Measurements from ENCODE around the gene PRKCE.

The PRKCE gene

GRCh38 chr2:46174345-46175170 lies 523.1 kb downstream of the PRKCE start:
- DNase-seq = no peak
- H2AK5ac ChIP-seq (ENCODE audit: low read length) = no peak overlapping the region
- no peak overlapping the region for H2BK5ac ChIP-seq (ENCODE audit: low read length)
- no peak overlapping the region for H3K9ac ChIP-seq (ENCODE audit: low read length)
- no peak overlapping the region for H3K4me2 ChIP-seq (ENCODE audit: low read length)
- no peak overlapping the region for H4K8ac ChIP-seq (ENCODE audit: low read depth, low read length)
- no peak overlapping the region for H3K4ac ChIP-seq (ENCODE audit: low read depth, low read length)
- no peaks in the 10 kb centered on the region for H3K36me3 ChIP-seq (ENCODE audit: control insufficient read depth, insufficient read depth, low read length)
- H3K79me1 ChIP-seq (ENCODE audit: low read length) = no peaks in the 10 kb centered on the region
- H3K18ac ChIP-seq (ENCODE audit: low read length) = no peak overlapping the region
- H3K79me2 ChIP-seq (ENCODE audit: control insufficient read depth, insufficient read depth, low read length) = no peaks in the 10 kb centered on the region
- H2BK120ac ChIP-seq (ENCODE audit: low read depth, low read length) = no peak overlapping the region
- H2BK15ac ChIP-seq (replicated peaks; ENCODE audit: low read depth) = no peak overlapping the region
- no peak overlapping the region for H3K27ac ChIP-seq (ENCODE audit: low read depth, low read length)
- no CpG with 5 or more reads among the region's 14 CpGs for WGBS (ENCODE audit: extremely low coverage, insufficient coverage, low lambda C conversion rate)
- H3K4me3 ChIP-seq (ENCODE audit: low read length) = no peak overlapping the region
- H3K4me1 ChIP-seq (ENCODE audit: control insufficient read depth, low read depth, low read length) = peaks cover 2% of the 10 kb centered on the region
- no peak overlapping the region for H3K23ac ChIP-seq (ENCODE audit: low read length)
- H3K27me3 ChIP-seq (ENCODE audit: insufficient read depth, low read length, poor library complexity) = no peaks in the 10 kb centered on the region
- no peak overlapping the region for H3K56ac ChIP-seq (ENCODE audit: low read length)
- no peak overlapping the region for H4K5ac ChIP-seq (ENCODE audit: low read length)

- no peak overlapping the region for H3K18ac ChIP-seq (ENCODE audit: low read length)
- no peaks in the 10 kb centered on the region for H3K79me2 ChIP-seq (ENCODE audit: control insufficient read depth, insufficient read depth, low read length)
- H3K4me2 ChIP-seq (ENCODE audit: low read length) = no peak overlapping the region
- H3K56ac ChIP-seq (ENCODE audit: low read length) = no peak overlapping the region
- no peak overlapping the region for H2BK5ac ChIP-seq (ENCODE audit: low read length)
- no peak overlapping the region for H4K8ac ChIP-seq (ENCODE audit: low read depth, low read length)
- no peak overlapping the region for H3K4ac ChIP-seq (ENCODE audit: low read depth, low read length)
- no peak for DNase-seq
- no peak overlapping the region for H2BK15ac ChIP-seq (replicated peaks; ENCODE audit: low read depth)
- H3K79me1 ChIP-seq (ENCODE audit: low read length) = no peaks in the 10 kb centered on the region
- WGBS (ENCODE audit: extremely low coverage, insufficient coverage, low lambda C conversion rate) = no CpG with 5 or more reads among the region's 4 CpGs
- no peak overlapping the region for H3K9ac ChIP-seq (ENCODE audit: low read length)
- H3K4me1 ChIP-seq (ENCODE audit: control insufficient read depth, low read depth, low read length) = peaks cover 2% of the 10 kb centered on the region
- no peak overlapping the region for H3K23ac ChIP-seq (ENCODE audit: low read length)
- H2AK5ac ChIP-seq (ENCODE audit: low read length) = no peak overlapping the region
- no peak overlapping the region for H3K4me3 ChIP-seq (ENCODE audit: low read length)
- no peak overlapping the region for H4K5ac ChIP-seq (ENCODE audit: low read length)
- H2BK120ac ChIP-seq (ENCODE audit: low read depth, low read length) = no peak overlapping the region
- H3K27me3 ChIP-seq (ENCODE audit: insufficient read depth, low read length, poor library complexity) = no peaks in the 10 kb centered on the region
- H3K36me3 ChIP-seq (ENCODE audit: control insufficient read depth, insufficient read depth, low read length) = no peaks in the 10 kb centered on the region
- H3K27ac ChIP-seq (ENCODE audit: low read depth, low read length) = no peak overlapping the region
These were observed 523.9 kb downstream of the PRKCE start for GRCh38 chr2:46175419-46175818.

- H3K4me3 ChIP-seq (ENCODE audit: low read length) = no peak overlapping the region
- H3K18ac ChIP-seq (ENCODE audit: low read length) = no peak overlapping the region
- H2BK120ac ChIP-seq (ENCODE audit: low read depth, low read length) = no peak overlapping the region
- no peaks in the 10 kb centered on the region for H3K79me2 ChIP-seq (ENCODE audit: control insufficient read depth, insufficient read depth, low read length)
- H3K27ac ChIP-seq (ENCODE audit: low read depth, low read length) = no peak overlapping the region
- peaks cover 2% of the 10 kb centered on the region for H3K4me1 ChIP-seq (ENCODE audit: control insufficient read depth, low read depth, low read length)
- no CpG with 5 or more reads among the region's 6 CpGs for WGBS (ENCODE audit: extremely low coverage, insufficient coverage, low lambda C conversion rate)
- no peaks in the 10 kb centered on the region for H3K27me3 ChIP-seq (ENCODE audit: insufficient read depth, low read length, poor library complexity)
- H3K79me1 ChIP-seq (ENCODE audit: low read length) = no peaks in the 10 kb centered on the region
- no peak overlapping the region for H2BK5ac ChIP-seq (ENCODE audit: low read length)
- no peak overlapping the region for H3K4ac ChIP-seq (ENCODE audit: low read depth, low read length)
- no peak overlapping the region for H4K5ac ChIP-seq (ENCODE audit: low read length)
- DNase-seq = no peak
- H3K4me2 ChIP-seq (ENCODE audit: low read length) = no peak overlapping the region
- no peaks in the 10 kb centered on the region for H3K36me3 ChIP-seq (ENCODE audit: control insufficient read depth, insufficient read depth, low read length)
- H2BK15ac ChIP-seq (replicated peaks; ENCODE audit: low read depth) = no peak overlapping the region
- no peak overlapping the region for H2AK5ac ChIP-seq (ENCODE audit: low read length)
- no peak overlapping the region for H4K8ac ChIP-seq (ENCODE audit: low read depth, low read length)
- no peak overlapping the region for H3K9ac ChIP-seq (ENCODE audit: low read length)
- no peak overlapping the region for H3K23ac ChIP-seq (ENCODE audit: low read length)
- no peak overlapping the region for H3K56ac ChIP-seq (ENCODE audit: low read length)
These were observed 526.1 kb downstream of the PRKCE start for GRCh38 chr2:46177461-46178089.

GRCh38 chr2:46179037-46179621 lies 527.7 kb downstream of the PRKCE start:
- Histone ChIP-seq H3K23ac (ENCODE audit: low read length) (no peak overlapping the region), H4K8ac (ENCODE audit: low read depth, low read length) (no peak overlapping the region), H3K27me3 (ENCODE audit: insufficient read depth, low read length, poor library complexity) (no peaks in the 10 kb centered on the region), H2BK5ac (ENCODE audit: low read length) (no peak overlapping the region), H3K4me2 (ENCODE audit: low read length) (no peak overlapping the region), H2BK120ac (ENCODE audit: low read depth, low read length) (no peak overlapping the region), H3K79me1 (ENCODE audit: low read length) (no peaks in the 10 kb centered on the region), H2BK15ac (replicated peaks; ENCODE audit: low read depth) (no peak overlapping the region), H3K4me3 (ENCODE audit: low read length) (no peak overlapping the region), H3K27ac (ENCODE audit: low read depth, low read length) (no peak overlapping the region), H3K4ac (ENCODE audit: low read depth, low read length) (no peak overlapping the region), H3K9ac (ENCODE audit: low read length) (no peak overlapping the region), H3K79me2 (ENCODE audit: control insufficient read depth, insufficient read depth, low read length) (no peaks in the 10 kb centered on the region), H3K56ac (ENCODE audit: low read length) (peak overlapping the region; percentile 0), H3K4me1 (ENCODE audit: control insufficient read depth, low read depth, low read length) (peaks cover 2% of the 10 kb centered on the region), H3K18ac (ENCODE audit: low read length) (no peak overlapping the region), H4K5ac (ENCODE audit: low read length) (peak overlapping the region; percentile 0), H2AK5ac (ENCODE audit: low read length) (no peak overlapping the region), H3K36me3 (ENCODE audit: control insufficient read depth, insufficient read depth, low read length) (no peaks in the 10 kb centered on the region)
- peak; percentile 71 for DNase-seq
- no CpG with 5 or more reads among the region's 6 CpGs for WGBS (ENCODE audit: extremely low coverage, insufficient coverage, low lambda C conversion rate)

GRCh38 chr2:46180189-46180588 lies 528.7 kb downstream of the PRKCE start:
- H3K18ac ChIP-seq (ENCODE audit: low read length) = no peak overlapping the region
- DNase-seq = no peak
- no peak overlapping the region for H3K4ac ChIP-seq (ENCODE audit: low read depth, low read length)
- H3K56ac ChIP-seq (ENCODE audit: low read length) = no peak overlapping the region
- H3K27ac ChIP-seq (ENCODE audit: low read depth, low read length) = no peak overlapping the region
- no peak overlapping the region for H3K4me2 ChIP-seq (ENCODE audit: low read length)
- H3K9ac ChIP-seq (ENCODE audit: low read length) = no peak overlapping the region
- H3K27me3 ChIP-seq (ENCODE audit: insufficient read depth, low read length, poor library complexity) = no peaks in the 10 kb centered on the region
- H2BK5ac ChIP-seq (ENCODE audit: low read length) = no peak overlapping the region
- peaks cover 2% of the 10 kb centered on the region for H3K4me1 ChIP-seq (ENCODE audit: control insufficient read depth, low read depth, low read length)
- no peak overlapping the region for H4K8ac ChIP-seq (ENCODE audit: low read depth, low read length)
- no peaks in the 10 kb centered on the region for H3K36me3 ChIP-seq (ENCODE audit: control insufficient read depth, insufficient read depth, low read length)
- H4K5ac ChIP-seq (ENCODE audit: low read length) = no peak overlapping the region
- H3K23ac ChIP-seq (ENCODE audit: low read length) = peak overlapping the region; percentile 35
- no CpG with 5 or more reads among the region's 2 CpGs for WGBS (ENCODE audit: extremely low coverage, insufficient coverage, low lambda C conversion rate)
- no peak overlapping the region for H2AK5ac ChIP-seq (ENCODE audit: low read length)
- no peaks in the 10 kb centered on the region for H3K79me2 ChIP-seq (ENCODE audit: control insufficient read depth, insufficient read depth, low read length)
- no peak overlapping the region for H3K4me3 ChIP-seq (ENCODE audit: low read length)
- H3K79me1 ChIP-seq (ENCODE audit: low read length) = no peaks in the 10 kb centered on the region
- H2BK120ac ChIP-seq (ENCODE audit: low read depth, low read length) = no peak overlapping the region
- H2BK15ac ChIP-seq (replicated peaks; ENCODE audit: low read depth) = no peak overlapping the region
